LNCAP (cell line): ENCODE data around the gene SUV39H1.

Experiments used
- TF ChIP-seq, protein P1 (sequence below): fragments of 450-650 bp; IDR thresholded peaks from 2 replicates; pipeline ENCODE4 v1.5.1; 2017; ENCODE audit warnings: mild to moderate bottlenecking

Gene SUV39H1

DNA sequence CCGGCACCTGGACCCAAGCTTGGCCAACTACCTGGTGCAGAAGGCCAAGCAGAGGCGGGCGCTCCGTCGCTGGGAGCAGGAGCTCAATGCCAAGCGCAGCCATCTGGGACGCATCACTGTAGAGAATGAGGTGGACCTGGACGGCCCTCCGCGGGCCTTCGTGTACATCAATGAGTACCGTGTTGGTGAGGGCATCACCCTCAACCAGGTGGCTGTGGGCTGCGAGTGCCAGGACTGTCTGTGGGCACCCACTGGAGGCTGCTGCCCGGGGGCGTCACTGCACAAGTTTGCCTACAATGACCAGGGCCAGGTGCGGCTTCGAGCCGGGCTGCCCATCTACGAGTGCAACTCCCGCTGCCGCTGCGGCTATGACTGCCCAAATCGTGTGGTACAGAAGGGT is 3.7 kb downstream of the SUV39H1 start:
- TF ChIP-seq, protein P1, sequence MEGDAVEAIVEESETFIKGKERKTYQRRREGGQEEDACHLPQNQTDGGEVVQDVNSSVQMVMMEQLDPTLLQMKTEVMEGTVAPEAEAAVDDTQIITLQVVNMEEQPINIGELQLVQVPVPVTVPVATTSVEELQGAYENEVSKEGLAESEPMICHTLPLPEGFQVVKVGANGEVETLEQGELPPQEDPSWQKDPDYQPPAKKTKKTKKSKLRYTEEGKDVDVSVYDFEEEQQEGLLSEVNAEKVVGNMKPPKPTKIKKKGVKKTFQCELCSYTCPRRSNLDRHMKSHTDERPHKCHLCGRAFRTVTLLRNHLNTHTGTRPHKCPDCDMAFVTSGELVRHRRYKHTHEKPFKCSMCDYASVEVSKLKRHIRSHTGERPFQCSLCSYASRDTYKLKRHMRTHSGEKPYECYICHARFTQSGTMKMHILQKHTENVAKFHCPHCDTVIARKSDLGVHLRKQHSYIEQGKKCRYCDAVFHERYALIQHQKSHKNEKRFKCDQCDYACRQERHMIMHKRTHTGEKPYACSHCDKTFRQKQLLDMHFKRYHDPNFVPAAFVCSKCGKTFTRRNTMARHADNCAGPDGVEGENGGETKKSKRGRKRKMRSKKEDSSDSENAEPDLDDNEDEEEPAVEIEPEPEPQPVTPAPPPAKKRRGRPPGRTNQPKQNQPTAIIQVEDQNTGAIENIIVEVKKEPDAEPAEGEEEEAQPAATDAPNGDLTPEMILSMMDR: no peak

DNA sequence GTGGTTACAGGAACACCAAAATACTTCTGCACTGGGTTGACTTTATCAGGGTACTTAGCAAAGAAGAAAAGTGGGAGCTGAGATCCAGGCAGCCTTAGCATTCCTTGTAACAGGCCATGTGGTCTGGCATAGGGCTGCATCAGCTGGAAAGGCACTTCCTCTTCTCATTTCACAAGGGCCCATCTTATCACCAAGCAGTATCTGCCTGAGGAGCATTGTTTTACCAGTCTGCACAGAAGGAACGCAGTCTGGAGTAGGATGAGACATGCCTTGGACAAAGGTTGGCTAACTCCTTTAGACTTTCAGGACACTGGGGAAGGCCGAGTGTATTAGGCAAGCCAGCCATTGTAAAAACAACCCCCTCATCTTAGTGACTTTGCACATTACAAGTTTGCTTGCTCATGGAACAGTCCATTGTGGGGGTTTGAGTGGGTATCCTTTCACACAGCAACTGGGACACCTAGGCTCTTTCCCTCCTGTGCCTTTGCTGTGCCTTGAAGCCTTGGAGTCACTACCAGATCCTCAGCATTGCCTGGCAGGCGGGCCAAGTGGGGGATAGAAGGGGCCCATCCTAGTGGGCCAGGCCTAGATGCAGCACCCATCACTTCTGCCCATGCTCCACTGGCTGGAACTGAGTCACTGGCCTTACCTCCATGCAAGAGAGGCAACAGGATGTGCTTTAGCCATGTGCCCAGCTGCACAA is 4.6 kb downstream of the SUV39H1 start:
- TF ChIP-seq, protein P1: no peak

DNA sequence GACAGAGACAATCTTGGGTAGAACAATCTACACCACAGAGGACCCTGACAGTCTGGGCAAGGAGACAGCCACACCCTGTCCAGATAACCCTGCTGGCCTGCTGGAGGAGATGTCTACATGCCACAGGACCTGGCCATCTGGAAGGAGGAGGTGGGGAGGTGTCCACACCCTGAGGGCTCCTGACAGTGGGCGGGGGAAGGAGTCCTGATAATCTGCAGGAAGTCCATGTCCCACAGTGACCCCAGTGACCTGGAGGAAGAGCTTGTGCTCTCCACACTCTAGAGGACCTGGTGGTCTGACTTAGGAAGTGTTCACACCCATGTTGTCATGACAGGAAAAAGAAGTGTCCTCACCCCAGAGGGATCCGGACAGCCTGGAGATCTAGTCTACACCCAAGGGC is 5.5 kb downstream of the SUV39H1 start:
- TF ChIP-seq, protein P1: no peak

DNA sequence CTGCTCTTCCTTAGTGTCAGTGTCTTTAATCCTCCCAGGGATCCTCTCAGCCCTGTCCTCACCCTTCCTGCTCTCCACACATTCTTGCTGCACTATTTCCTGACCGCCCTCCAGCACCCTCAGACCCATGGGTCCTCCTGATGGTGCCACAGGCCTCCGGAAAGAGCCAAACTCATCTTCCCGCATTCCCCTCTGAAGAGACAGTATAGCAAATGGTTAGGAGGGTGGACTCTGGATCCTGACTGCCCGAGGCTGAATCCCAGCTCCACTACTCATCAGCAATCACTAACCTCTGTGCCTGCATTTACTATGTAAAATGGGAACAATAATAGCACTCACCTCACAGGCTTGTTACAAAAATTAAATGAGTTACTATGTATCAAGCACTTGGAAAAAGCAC is 6.2 kb downstream of the SUV39H1 start:
- TF ChIP-seq, protein P1: no peak

- TF ChIP-seq, protein P1: no peak
These were observed 6.7 kb downstream of the SUV39H1 start for GRCh38 chrX:48703228-48703627.

GRCh38 chrX:48703642-48704481 is 7.3 kb downstream of the SUV39H1 start:
- TF ChIP-seq, protein P1: no peak

- TF ChIP-seq, protein P1: no peak
These were observed 9.3 kb downstream of the SUV39H1 start for GRCh38 chrX:48705871-48706270.
